Central memory CD8-positive, alpha-beta T cell (primary cell): ENCODE data around the gene PCBP3.
"Not testable (repeated sequence)": the region's sequence is repeated elsewhere in the genome, so short reads cannot be mapped to it uniquely, and the experiment has no call there.

Experiments used
- ATAC-seq: fragments of 150-1000 bp; cut with Tn5 transposase; replicated peaks from 2 replicates; pipeline ENCODE4 v1.10.0; 2022; ENCODE audit warnings: mild to moderate bottlenecking, moderate FRiP score, moderate number of reproducible peaks; ENCODE audit not compliant: poor library complexity, severe bottlenecking; ENCODE audit errors: extremely low read depth
- DNase-seq, 2 donors: peaks; one replicate each; pipeline ENCODE4 v3.0.0; 2021; ENCODE audit warnings: low spot score in 2 of 2
- H3K27ac Mint-ChIP-seq: one replicate; pipeline ENCODE4 v1.8.0; 2022; ENCODE audit warnings: low read depth, mild to moderate bottlenecking, moderate library complexity, mixed read lengths
- H3K27me3 Mint-ChIP-seq: one replicate; pipeline ENCODE4 v1.8.0; 2022; ENCODE audit warnings: mixed read lengths
- H3K36me3 Mint-ChIP-seq: one replicate; pipeline ENCODE4 v1.8.0; 2022; ENCODE audit warnings: mild to moderate bottlenecking, moderate library complexity, mixed read lengths; ENCODE audit not compliant: insufficient read depth
- H3K4me1 Mint-ChIP-seq: one replicate; pipeline ENCODE4 v1.8.0; 2022; ENCODE audit warnings: mixed read lengths
- H3K4me3 Mint-ChIP-seq: one replicate; pipeline ENCODE4 v1.8.0; 2022; ENCODE audit warnings: mild to moderate bottlenecking, moderate library complexity, mixed read lengths
- H3K9me3 Mint-ChIP-seq: one replicate; pipeline ENCODE4 v1.8.0; 2022; ENCODE audit warnings: mixed read lengths

PCBP3 gene

DNA sequence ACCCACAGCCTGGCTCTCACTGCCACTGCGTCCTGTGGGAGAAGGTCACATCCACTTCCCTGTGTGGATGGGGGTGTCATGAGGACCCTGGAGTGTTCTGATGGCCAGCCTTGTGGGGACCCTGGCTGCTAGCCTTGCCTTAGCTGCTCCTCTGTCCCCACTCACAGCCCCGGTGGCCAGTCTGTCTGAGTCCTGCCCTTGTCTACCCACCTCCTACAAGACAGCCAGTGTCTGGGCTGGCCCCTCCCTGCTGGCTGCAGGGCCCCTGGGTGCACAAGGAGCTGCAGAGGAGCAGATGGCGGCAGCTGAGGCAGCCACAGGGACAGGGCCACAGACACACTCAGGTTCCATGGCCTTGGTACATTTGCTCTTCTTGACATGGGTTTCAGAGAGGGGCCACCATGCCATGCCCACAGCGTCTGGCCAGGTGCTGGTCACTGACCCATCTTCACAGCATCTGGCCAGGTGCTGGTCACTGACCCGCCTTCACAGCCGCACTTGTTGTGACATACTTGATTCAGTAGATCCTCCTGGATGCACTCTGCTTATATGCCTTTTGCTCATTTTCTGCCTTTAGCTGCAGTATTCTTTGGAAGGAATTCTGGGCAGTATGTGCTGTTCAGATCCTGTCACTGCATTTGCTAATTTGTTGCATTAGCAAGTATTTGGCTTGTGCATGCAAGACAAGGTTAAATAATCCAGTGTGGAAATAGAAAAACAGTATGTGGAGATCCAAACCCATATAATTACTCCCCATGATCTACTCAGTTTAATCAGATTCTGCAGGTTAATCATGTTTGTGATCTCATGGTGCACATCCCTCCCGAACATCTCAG is 157.8 kb downstream of the PCBP3 start:
- Mint-ChIP-seq H3K27ac (no peak overlapping the region), H3K4me3 (no peak overlapping the region), H3K36me3 (no peaks in the 10 kb centered on the region), H3K9me3 (no peaks in the 10 kb centered on the region), H3K27me3 (peaks cover 21% of the 10 kb centered on the region), H3K4me1 (no peaks in the 10 kb centered on the region)
- DNase-seq (no peak), ATAC-seq (no peak)

DNA sequence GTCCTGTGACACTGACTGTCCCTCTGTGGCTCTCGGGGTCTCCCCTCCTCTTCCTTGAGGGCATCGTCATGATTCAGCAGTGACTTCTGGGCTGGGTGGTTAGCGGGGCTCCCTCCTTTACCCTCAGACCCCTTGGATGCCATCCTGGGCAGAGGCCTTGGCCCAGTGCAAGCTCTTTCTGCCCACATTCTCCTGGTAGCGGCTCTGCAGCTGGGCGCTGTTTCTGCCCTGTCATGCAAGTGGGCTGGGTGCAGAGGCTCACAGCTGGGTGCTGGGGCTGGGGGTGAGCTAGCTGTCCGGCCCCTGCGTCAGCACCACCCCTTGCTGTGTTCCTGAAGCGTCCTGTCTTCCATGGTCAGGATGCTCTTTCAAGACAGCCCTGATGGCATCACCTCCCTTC is 158.5 kb downstream of the PCBP3 start:
- H3K36me3 Mint-ChIP-seq, result no peaks in the 10 kb centered on the region

DNA sequence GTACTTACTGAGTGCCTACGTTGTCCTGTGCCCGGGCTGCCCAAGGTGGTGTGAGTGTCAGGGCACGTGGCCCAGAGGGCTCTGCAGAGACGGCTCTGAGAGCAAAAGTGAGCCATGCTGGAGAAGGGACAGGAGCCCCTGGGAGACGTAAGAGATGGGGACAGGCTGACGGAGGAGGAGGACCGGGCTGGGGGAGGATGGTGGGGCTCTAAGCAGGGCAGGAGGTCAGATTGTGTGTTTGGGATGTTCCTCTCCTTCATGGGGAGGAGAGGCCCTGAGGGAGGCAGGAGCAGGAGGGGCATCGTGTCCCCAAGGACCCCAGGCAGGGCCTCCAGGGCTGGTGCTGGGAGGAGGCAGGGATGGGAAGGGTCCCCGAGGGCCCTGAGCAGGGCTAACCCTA is 158.9 kb downstream of the PCBP3 start:
- Mint-ChIP-seq H3K36me3 (no peaks in the 10 kb centered on the region), H3K4me3 (no peak overlapping the region), H3K4me1 (no peaks in the 10 kb centered on the region), H3K27me3 (peaks cover 32% of the 10 kb centered on the region), H3K9me3 (no peaks in the 10 kb centered on the region), H3K27ac (no peak overlapping the region)
- ATAC-seq, result no peak
- no peak for DNase-seq

More for the DNA sequence above, 158.5 kb downstream of the PCBP3 start:
- ATAC-seq (no peak), DNase-seq (no peak)
- H3K4me1 Mint-ChIP-seq, result no peaks in the 10 kb centered on the region
- no peak overlapping the region for H3K27ac Mint-ChIP-seq
- peaks cover 27% of the 10 kb centered on the region for H3K27me3 Mint-ChIP-seq
- no peak overlapping the region for H3K4me3 Mint-ChIP-seq
- H3K9me3 Mint-ChIP-seq, result no peaks in the 10 kb centered on the region

DNA sequence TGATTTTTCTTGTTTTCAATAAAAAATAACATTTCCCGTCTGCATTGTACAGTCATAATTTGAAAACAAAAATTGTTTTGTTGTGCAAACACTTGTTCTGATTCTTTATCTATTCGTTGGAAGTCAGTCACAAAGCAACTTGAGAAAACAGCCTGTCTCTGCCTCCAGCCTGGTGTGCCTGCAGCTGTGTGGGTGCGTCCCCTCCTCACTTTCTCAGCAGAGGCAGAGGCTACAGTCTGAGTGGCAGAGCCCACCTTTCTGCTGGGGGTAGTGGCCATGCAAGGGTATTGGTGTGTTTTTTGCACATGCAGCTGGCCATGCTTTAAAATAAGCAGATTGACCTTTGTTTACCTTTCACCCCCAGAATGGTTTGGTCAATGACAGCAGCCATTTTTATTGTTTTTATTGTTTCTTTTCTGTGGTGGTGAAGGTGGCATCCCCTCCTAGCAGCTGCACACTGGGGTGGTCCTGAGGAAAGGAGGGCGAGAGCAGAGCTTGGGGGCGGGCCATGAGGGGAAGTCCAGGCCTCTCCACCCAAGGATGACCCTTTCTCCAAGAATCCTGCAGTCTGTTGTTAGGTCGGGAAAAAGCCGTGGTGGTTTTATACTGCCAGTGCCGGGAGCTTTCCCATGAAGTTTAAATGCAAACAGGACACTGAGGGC is 159.6 kb downstream of the PCBP3 start:
- DNase-seq, result no peak
- H3K4me1 Mint-ChIP-seq, result no peaks in the 10 kb centered on the region
- H3K9me3 Mint-ChIP-seq, result no peaks in the 10 kb centered on the region
- peak overlapping the region; percentile 25 for H3K27ac Mint-ChIP-seq
- H3K27me3 Mint-ChIP-seq, result peaks cover 37% of the 10 kb centered on the region
- ATAC-seq, result no peak
- H3K4me3 Mint-ChIP-seq, result no peak overlapping the region
- H3K36me3 Mint-ChIP-seq, result no peaks in the 10 kb centered on the region

DNA sequence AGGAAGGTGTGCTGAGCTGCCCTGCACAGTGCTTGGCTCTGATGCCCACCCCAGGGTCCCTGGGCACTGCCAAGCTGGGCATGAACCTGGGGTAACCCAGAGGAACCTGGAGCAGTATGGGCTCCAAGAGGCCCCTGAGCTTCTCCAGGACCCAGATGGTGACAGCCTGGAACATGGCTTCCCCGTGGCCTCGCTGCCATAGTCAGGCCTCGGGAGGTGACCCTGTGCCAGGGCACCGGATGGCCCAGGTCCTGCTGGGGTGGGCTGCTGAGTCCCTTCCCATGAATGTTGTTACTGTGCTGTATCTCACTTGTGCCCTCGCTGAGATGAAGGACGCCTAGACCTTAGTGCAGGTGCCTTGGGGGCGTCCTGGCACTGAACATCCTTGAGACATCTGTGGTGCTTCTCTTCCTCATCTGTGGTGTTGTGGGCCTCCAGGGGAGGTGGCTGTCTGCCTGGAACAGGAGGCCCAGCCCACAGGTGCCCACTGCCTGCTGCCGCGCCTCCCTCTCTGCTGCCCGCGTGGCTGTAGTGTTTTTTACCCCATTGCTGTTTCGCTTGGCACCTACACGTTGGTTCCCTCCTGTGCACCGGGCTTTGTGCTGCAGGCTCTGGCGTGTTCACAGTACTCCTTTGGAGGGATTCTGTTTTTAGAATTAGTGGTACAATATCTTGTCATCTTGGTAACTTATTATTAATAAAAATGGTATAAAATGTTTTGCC is 160.3 kb downstream of the PCBP3 start:
- Mint-ChIP-seq H3K36me3 (no peaks in the 10 kb centered on the region), H3K27ac (no peak overlapping the region), H3K4me1 (no peaks in the 10 kb centered on the region), H3K4me3 (no peak overlapping the region), H3K9me3 (no peaks in the 10 kb centered on the region), H3K27me3 (peaks cover 37% of the 10 kb centered on the region)
- no peak for ATAC-seq
- DNase-seq, result no peak

DNA sequence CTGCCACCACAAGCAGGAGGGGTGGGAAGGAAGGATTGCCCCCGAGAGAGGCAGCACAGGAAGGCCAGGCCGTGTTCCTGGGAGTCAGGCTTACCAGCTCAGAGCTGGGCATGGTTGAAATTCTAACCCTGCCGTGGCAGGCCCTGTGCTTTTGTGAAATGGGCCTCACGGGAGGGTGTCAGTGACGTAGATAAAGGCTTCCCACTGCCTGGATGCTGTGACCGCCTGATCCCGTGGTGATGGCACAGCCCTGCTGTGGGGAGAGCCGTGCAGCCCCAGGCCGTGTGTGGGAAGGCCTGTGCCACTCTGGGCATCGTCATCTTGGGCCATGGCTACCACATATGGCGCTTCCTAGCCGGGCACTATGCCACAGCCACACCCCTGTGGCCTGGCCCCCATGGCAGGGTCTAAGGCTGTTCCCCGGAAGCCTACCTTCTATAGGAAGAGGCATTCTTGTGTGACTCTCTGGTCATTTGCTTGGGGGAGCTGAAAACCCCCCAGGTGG is 161.3 kb downstream of the PCBP3 start:
- no peak overlapping the region for H3K4me3 Mint-ChIP-seq
- ATAC-seq (no peak), DNase-seq (no peak)

DNA sequence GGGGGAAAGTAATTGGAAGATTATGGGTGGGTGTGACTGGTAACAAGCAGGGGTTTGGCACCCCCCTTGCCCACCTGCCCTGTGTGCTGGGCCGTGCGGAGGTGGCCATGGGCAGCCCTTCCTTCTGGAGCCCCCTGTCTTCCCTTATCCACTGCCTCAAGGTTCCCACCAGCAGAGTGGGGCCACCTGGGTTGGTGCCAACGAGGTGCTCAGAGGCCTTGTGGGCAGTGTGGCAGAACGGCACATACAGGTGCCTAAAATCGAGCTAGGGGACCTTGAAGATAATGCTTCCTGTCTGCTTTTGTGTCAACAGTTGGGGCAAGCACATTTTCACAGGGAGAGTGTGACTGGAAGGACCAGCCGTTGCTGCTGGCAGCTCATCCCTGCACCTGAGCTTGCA is 161.8 kb downstream of the PCBP3 start:
- H3K27me3 Mint-ChIP-seq, result peaks cover 37% of the 10 kb centered on the region
- no peaks in the 10 kb centered on the region for H3K9me3 Mint-ChIP-seq
- no peak for ATAC-seq
- DNase-seq, result no peak
- no peaks in the 10 kb centered on the region for H3K36me3 Mint-ChIP-seq
- no peak overlapping the region for H3K27ac Mint-ChIP-seq
- no peaks in the 10 kb centered on the region for H3K4me1 Mint-ChIP-seq
- H3K4me3 Mint-ChIP-seq, result no peak overlapping the region

More for the DNA sequence above, 161.3 kb downstream of the PCBP3 start:
- Mint-ChIP-seq H3K27me3 (peaks cover 37% of the 10 kb centered on the region), H3K9me3 (no peaks in the 10 kb centered on the region), H3K27ac (no peak overlapping the region), H3K4me1 (no peaks in the 10 kb centered on the region), H3K36me3 (no peaks in the 10 kb centered on the region)

DNA sequence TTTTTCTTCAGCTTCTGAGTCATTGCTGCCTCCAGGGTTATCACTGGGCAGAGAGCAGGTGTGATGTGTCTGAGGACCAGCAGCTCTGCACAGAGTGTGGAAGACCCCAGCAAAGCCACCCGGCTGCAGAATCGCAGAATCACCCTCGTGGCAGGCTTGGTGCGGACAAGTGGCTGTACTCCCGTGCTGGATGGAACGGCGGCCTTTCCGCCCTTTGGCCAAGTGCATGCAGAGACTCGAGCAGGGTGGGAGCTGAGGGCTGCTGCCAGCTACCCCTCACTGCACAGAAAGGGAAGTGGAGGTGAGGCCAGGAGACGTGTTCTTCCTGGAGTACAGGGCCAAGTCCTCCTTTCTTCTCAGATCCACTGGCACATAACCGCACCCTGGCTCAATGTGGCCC is 162.5 kb downstream of the PCBP3 start:
- H3K4me3 Mint-ChIP-seq, result no peak overlapping the region
- ATAC-seq, result no peak
- no peaks in the 10 kb centered on the region for H3K36me3 Mint-ChIP-seq
- no peaks in the 10 kb centered on the region for H3K9me3 Mint-ChIP-seq
- H3K4me1 Mint-ChIP-seq, result no peaks in the 10 kb centered on the region
- H3K27ac Mint-ChIP-seq, result no peak overlapping the region
- H3K27me3 Mint-ChIP-seq, result peaks cover 38% of the 10 kb centered on the region
- no peak for DNase-seq

DNA sequence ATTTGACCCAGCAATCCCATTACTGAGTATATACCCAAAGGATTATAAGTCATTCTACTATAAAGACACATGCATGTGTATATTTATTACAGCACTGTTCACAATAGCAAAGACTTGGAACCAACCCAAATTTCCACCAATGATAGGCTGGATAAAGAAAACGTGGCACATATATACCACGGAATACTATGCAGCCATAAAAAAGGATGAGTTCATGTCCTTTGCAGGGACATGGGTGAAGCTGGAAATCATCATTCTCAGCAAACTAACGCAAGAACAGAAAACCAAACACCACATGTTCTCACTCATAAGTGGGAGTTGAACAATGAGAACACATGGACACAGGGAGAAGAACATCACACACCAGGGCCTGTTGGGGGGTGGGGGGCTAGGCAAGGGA is 165.1 kb downstream of the PCBP3 start:
- peaks cover 62% of the 10 kb centered on the region for H3K27me3 Mint-ChIP-seq
- H3K36me3 Mint-ChIP-seq, H3K9me3 Mint-ChIP-seq, H3K27ac Mint-ChIP-seq, H3K4me3 Mint-ChIP-seq, DNase-seq, H3K4me1 Mint-ChIP-seq, ATAC-seq: not testable (repeated sequence)

DNA sequence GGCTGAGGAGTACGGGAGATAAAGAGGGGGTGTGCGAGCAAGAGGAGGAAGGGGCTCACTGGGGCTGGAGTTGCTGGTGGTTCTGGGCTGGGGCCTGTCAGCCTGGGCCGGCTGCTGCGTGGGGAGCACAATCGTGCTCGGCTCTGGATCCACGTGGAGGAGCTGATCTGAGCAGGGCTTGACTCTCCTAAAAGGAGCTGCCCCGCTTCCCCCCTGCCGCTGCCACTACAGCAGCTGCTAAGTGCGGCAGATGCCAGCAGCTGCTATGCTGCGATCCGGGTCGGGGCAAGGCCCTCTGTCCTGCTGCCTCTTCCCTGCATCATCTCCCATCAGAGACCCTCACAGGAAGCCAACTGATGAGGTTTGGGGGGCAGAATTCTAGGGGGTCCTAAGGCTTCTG is 165.9 kb downstream of the PCBP3 start:
- Mint-ChIP-seq H3K36me3 (peaks cover 2% of the 10 kb centered on the region), H3K9me3 (no peaks in the 10 kb centered on the region), H3K27ac (no peak overlapping the region), H3K27me3 (peaks cover 59% of the 10 kb centered on the region), H3K4me1 (no peaks in the 10 kb centered on the region), H3K4me3 (no peak overlapping the region)
- no peak for ATAC-seq
- DNase-seq, result no peak

DNA sequence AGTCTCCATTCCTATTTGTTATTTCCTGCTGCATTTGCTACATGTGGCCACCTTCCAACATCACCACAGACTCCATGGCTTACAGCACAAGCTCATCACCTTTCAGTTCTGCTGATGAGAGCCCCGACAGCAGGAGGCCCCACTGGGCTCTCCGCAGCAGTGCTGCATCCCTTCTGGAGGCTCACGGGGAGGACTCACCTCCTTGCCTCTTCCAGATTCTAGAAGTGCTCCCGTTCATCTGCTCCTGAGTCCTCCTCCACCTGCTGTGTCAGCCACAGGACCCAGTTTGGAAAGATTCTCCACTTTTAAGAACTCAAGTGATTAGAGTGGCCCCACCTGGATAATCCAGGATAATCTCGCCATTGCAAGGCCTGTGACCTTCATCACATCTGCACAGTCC is 167.6 kb downstream of the PCBP3 start:
- Mint-ChIP-seq H3K4me3 (no peak overlapping the region), H3K9me3 (no peaks in the 10 kb centered on the region), H3K27ac (no peak overlapping the region), H3K36me3 (peaks cover 2% of the 10 kb centered on the region), H3K27me3 (peaks cover 42% of the 10 kb centered on the region), H3K4me1 (no peaks in the 10 kb centered on the region)
- DNase-seq (no peak), ATAC-seq (no peak)

DNA sequence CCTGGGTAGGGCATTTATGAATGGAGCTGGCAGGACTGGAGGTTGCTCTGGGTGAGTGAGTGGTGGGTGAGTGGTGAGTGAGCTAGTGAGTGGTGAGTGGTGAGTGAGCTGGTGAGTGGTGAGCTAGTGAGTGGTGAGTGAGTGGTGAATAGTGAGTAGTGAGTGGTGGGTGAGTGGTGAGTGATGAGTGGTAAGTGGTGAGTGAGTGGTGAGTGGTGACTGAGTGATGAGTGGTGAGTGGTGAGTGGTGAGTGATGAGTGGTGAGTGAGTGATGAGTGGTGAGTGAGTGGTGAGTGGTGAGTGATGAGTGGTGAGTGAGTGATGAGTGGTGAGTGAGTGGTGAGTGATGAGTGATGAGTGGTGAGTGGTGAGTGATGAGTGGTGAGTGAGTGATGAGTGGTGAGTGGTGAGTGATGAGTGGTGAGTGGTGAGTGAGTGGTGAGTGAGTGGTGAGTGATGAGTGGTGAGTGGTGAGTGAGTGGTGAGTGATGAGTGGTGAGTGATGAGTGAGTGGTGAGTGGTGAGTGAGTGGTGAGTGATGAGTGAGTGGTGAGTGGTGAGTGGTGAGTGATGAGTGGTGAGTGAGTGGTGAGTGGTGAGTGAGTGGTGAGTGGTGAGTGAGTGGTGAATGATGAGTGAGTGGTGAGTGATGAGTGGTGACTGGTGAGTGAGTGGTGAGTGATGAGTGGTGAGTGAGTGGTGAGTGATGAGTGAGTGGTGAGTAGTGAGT is 170.8 kb downstream of the PCBP3 start:
- not testable (repeated sequence) for H3K9me3 Mint-ChIP-seq, H3K36me3 Mint-ChIP-seq, ATAC-seq, H3K27ac Mint-ChIP-seq, H3K4me3 Mint-ChIP-seq, DNase-seq
- Mint-ChIP-seq H3K27me3 (peaks cover 38% of the 10 kb centered on the region), H3K4me1 (peaks cover 10% of the 10 kb centered on the region)
